Mesenteric fat pad (tissue), 1 donor: ENCODE measurements around the gene CYFIP2. TPM values are rescaled to one million over a fixed set of nuclear protein-coding genes. Genes with fewer than 3 reads are reported as not detected.

ENCODE experiments used
- DNase-seq: peaks from one replicate; pipeline ENCODE4 v3.0.0-alpha.2; 2020; ENCODE audit warnings: low spot score
- total RNA-seq: library from RNA; stranded (reverse); fragmentation: NEBNext Ultra II Directional; extraction: Animal tissue kit (Norgen Biotek cat#: 25700); gene quantifications from one replicate; pipeline ENCODE4 v1.2.1, GENCODE V29; 2021
- donor health status: DM: yes; HTN: yes; CAD: no.

Gene CYFIP2
- total RNA-seq, 1 donor from 2014 or later = 7.3 TPM

DNA sequence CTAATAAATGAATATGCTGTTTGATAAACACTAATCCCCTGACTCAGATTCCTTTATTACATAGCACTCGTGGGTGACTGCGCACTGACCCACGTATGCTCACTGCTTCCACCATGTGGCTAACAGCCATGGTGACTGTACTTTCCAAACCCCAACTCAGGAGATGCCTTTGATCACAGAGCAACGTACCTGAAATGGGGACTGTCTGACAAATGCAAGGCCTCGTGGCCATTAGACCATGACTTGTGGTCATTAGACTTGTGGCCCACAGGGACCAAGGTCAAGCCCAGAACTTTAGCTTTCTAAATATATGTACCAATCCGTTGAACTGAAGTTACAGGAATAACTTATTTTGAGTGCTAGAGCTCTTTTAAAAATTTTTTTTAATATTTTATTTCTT is 46.6 kb downstream of the CYFIP2 start:
- DNase-seq = no peak

DNA sequence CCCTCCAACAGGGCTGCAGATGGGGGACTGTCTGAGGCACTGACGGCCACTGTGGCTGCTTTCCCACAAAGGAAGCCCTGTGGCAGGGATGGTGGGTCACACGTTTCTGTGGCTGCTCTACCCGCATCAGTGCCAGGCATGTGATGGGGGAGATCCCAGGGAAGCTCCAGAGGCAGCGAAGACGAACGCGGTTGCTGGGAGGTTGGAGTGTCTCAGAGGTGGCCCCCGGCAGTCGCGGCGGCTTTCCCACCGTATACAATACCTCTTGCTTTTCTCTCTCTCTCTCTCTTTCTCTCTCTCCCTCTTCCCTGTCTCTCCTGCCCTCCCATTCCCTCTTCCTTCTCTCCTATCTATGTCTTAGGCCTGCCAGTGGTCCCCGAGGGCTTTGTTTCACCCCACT is 56.7 kb downstream of the CYFIP2 start:
- DNase-seq = no peak

DNA sequence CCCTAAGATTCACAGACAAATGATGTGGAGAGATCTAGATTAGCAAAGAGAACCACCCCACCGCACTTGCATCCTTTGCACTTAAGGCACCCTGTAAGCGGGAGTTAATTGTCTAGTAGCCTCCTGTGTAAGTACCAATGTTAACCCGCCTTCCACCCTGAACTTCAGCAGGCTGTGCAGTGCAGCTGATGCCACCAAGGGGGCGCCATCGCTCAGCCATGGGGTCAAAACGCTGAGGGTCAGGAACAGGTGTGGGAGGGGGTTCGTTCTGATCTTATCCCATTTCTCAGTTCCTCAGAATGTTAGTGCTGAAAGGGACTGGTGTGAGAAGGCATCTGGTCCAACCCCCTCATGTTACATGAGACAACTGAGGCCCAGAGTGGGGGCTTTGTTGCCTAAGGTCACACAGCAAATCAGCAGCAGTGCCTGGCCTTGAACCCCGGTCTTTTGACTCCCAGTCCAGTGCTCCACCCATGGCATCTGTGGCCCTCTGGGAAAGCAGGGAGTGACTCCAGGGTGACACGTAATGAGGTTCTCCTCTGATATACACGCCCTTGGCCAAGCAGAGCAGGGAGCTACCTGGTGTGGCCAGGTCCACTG is 57.3 kb downstream of the CYFIP2 start:
- no peak for DNase-seq

- DNase-seq = no peak
These were observed 58.3 kb downstream of the CYFIP2 start for GRCh38 chr5:157324237-157324636.

- DNase-seq = no peak
These were observed 60.6 kb downstream of the CYFIP2 start for GRCh38 chr5:157326440-157327005.

- no peak for DNase-seq
These were observed 61.8 kb downstream of the CYFIP2 start for GRCh38 chr5:157327771-157328170.

- DNase-seq = no peak
These were observed 62.5 kb downstream of the CYFIP2 start for GRCh38 chr5:157328277-157328912.

GRCh38 chr5:157331807-157332206 is 65.9 kb downstream of the CYFIP2 start:
- no peak for DNase-seq

GRCh38 chr5:157335534-157336422 is 69.9 kb downstream of the CYFIP2 start:
- no peak for DNase-seq

- DNase-seq = no peak
These were observed 70.5 kb downstream of the CYFIP2 start for GRCh38 chr5:157336423-157336744.

- no peak for DNase-seq
These were observed 73.5 kb downstream of the CYFIP2 start for GRCh38 chr5:157339409-157339808.

GRCh38 chr5:157342822-157343402 is 77.0 kb downstream of the CYFIP2 start:
- DNase-seq = no peak

DNA sequence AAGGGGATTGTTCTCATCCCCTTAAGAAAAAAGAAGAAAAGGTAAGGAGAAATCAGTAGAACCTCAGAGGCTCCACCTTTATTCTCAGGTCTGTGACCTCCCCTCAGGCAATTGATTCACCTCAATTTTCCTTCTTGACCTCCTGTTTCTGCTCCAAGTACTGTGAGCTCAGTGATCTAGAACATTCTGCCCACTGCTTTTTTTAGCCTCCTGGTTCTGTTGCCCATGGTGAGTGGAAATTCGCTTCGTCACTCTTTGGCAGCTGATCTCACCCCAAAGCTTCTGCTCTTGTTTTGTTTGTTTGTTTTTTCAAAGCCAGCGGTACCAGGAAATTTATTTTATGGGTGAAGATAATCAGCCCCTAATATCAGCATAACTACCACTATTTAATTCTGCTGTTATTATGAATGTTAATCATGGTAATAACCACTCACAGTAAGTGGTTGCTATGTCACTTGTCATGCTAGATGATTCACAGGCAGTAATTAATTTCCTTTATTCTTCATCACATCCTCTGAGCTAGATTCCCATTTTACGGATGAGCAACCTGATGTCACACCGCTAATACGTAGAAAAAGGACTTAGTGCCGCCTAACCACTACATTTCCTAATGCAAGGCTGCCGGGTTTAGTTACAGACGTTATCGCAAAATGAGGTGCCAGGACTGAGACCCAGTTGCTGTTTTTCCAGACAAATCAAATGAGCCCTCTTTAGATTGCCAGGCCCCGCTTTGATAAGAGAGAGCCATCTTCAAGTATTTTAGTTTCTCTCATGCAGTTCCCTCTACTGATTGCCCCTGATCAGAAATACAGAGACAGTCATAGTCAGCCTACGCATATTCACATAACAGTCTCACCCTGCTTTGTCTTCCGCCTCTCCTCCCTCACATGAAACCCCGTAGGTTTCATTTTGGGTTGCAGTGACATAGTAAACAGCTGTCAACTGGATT is 78.2 kb downstream of the CYFIP2 start:
- DNase-seq = no peak

DNA sequence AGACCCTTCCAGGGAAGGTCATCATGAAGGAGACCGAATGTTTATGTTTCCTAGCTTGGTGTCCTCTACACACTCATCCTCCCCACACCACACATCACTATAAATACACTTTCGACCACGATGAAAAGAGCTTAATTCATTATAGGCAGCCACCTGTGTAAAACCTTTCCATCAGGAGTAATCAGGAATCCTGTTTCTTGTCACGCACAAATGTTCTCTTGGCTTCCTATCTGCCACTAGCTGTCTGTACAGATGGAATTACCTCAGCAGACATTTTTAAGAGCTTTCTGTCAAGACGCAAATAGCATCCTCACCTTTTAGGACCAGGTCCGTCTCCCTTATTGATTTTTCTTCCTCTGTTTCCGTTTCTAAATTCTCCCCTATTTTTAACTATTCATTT is 79.1 kb downstream of the CYFIP2 start:
- no peak for DNase-seq

DNA sequence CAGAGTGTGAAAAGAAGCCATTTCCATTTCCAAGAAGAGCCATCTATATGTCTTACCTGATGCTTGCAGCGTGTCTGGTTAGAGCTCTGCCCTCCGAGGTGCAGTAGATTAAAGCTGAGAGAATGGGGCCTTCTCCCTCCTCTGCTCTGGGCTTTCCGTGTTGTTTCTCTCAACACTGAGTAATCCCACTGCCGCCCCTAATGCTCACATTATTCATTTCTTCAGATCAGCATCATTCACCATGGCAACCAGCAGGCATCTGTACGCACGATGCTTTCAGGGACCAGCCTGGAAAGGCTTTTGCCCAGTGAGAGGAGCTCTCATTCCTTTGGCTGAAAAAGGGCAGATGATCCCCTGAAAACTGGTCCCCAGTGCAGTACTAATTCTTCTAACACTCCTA is 79.6 kb downstream of the CYFIP2 start:
- no peak for DNase-seq

- DNase-seq = no peak
These were observed 81.6 kb downstream of the CYFIP2 start for GRCh38 chr5:157347301-157348048.

DNA sequence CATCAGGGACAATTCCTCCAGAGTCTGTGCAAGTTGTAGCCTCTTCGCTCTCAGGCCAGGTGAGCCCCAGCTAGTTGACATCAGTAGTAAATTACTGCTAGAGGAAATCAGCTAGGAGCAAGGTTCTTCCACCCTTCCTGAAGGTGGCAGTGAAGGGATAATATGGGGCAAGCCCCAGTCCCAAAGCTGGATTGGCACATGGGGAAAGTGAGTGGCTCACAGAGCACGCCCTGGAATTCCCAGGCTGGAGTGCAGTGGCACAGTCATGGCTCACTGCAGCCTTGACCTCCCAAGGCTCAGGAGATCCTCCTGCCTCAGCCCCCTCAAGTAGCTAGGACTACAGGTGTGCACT is 82.1 kb downstream of the CYFIP2 start:
- DNase-seq = no peak

DNA sequence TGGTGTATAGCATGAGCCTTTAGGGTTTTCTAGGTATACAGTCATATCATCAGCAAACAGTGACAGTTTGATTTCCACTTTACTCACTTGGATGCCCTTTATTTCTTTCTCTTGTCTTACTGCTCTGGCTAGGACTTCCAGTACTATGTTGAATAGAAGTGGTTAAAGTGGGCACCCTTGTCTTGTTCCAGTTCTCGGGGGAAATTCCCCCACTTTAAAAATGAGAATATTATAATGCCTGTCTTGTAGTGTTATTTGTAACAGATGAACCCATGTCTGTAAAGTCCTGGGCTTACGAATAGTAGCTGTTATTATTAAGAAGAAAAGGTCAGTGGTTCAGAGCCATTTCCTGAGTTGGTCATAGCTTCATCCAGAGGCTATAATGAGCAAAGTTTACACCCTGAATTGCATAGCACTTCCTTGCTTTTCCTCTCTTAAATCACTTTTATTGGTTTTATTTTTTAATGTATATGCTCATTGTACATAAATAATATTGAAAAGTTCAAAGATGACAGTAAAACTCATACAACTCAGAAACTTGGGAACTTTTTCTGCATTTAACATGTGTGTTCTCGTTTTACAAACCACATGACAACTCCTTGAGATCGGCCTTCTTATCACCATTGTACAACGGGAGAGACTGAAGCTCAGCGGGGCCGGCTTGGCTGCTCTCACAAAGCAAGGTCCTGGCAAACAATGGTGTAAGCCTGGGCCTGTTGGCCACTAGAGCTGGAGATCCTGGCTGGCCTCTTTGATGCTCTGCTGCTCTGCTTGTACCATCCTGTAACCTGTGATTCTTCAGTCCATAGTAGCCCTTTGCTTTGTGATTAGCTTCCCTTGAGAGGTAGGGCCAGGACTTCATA is 85.2 kb downstream of the CYFIP2 start:
- DNase-seq = no peak

GRCh38 chr5:157351802-157352092 is 85.8 kb downstream of the CYFIP2 start:
- DNase-seq = no peak
